Type B pancreatic cell (in vitro differentiated cells): ENCODE measurements around the gene CC2D2A. TPM values are rescaled to one million over a fixed set of nuclear protein-coding genes. Genes with fewer than 3 reads are reported as not detected.
"Not testable (repeated sequence)": the region's sequence is repeated elsewhere in the genome, so short reads cannot be mapped to it uniquely, and the experiment has no call there.

Experiments
- DNase-seq: peaks from one replicate; pipeline ENCODE4 v3.0.0; 2021; ENCODE audit warnings: mixed read lengths; ENCODE audit not compliant: unreplicated experiment; ENCODE audit errors: extremely low spot score
- H3K27ac Mint-ChIP-seq: 2 replicates; pipeline ENCODE4 v1.8.0; 2021; ENCODE audit warnings: mild to moderate bottlenecking, mixed read lengths
- H3K27me3 Mint-ChIP-seq: 2 replicates; pipeline ENCODE4 v1.8.0; 2021; ENCODE audit warnings: mixed read lengths
- H3K36me3 Mint-ChIP-seq: 2 replicates; pipeline ENCODE4 v1.8.0; 2021; ENCODE audit warnings: mixed read lengths
- H3K4me1 Mint-ChIP-seq: one replicate; pipeline ENCODE4 v1.8.0; 2021; ENCODE audit warnings: mixed read lengths; ENCODE audit not compliant: unreplicated experiment
- H3K4me3 Mint-ChIP-seq: 2 replicates; pipeline ENCODE4 v1.8.0; 2021; ENCODE audit warnings: mild to moderate bottlenecking, mixed read lengths
- H3K9me3 Mint-ChIP-seq: 2 replicates; pipeline ENCODE4 v1.8.0; 2021; ENCODE audit warnings: mixed read lengths
- CTCF ChIP-seq: fragments of 200-600 bp; sonication (generic); conservative IDR thresholded peaks from 2 replicates; pipeline ENCODE4 v1.5.0; 2021; ENCODE audit warnings: antibody characterized with exemption, mild to moderate bottlenecking
- total RNA-seq: library from RNA; stranded (reverse); gene quantifications from 2 replicates; pipeline ENCODE4 v1.2.1, GENCODE V29; 2021; ENCODE audit warnings: low replicate concordance

The CC2D2A gene
- total RNA-seq, 1 donor from 2014 or later: 27.8 TPM

- H3K27me3 Mint-ChIP-seq: no peaks in the 10 kb centered on the region
- H3K9me3 Mint-ChIP-seq: peaks cover 16% of the 10 kb centered on the region
- TF ChIP-seq CTCF: no peak
- H3K4me1 Mint-ChIP-seq: no peaks in the 10 kb centered on the region
- no peak overlapping the region for H3K4me3 Mint-ChIP-seq
- peaks cover 35% of the 10 kb centered on the region for H3K36me3 Mint-ChIP-seq
- DNase-seq: no peak
- H3K27ac Mint-ChIP-seq: no peak overlapping the region
These were observed 46.8 kb downstream of the CC2D2A start for GRCh38 chr4:15516494-15516893.

- not testable (repeated sequence) for H3K4me1 Mint-ChIP-seq, H3K27me3 Mint-ChIP-seq, H3K27ac Mint-ChIP-seq, DNase-seq, H3K4me3 Mint-ChIP-seq
- H3K36me3 Mint-ChIP-seq: peaks cover 26% of the 10 kb centered on the region
- H3K9me3 Mint-ChIP-seq: peaks cover 16% of the 10 kb centered on the region
These were observed 48.0 kb downstream of the CC2D2A start for GRCh38 chr4:15517681-15518080.

- DNase-seq: no peak
- Mint-ChIP-seq H3K9me3 (peaks cover 16% of the 10 kb centered on the region), H3K36me3 (peaks cover 41% of the 10 kb centered on the region), H3K27me3 (no peaks in the 10 kb centered on the region), H3K4me3 (no peak overlapping the region), H3K4me1 (no peaks in the 10 kb centered on the region), H3K27ac (no peak overlapping the region)
- no peak for TF ChIP-seq CTCF
These were observed 51.9 kb downstream of the CC2D2A start for GRCh38 chr4:15521442-15522039.

- H3K27me3 Mint-ChIP-seq: no peaks in the 10 kb centered on the region
- H3K36me3 Mint-ChIP-seq: peaks cover 35% of the 10 kb centered on the region
- H3K4me3 Mint-ChIP-seq: no peak overlapping the region
- DNase-seq: no peak
- no peak for TF ChIP-seq CTCF
- H3K4me1 Mint-ChIP-seq: no peaks in the 10 kb centered on the region
- no peaks in the 10 kb centered on the region for H3K9me3 Mint-ChIP-seq
- H3K27ac Mint-ChIP-seq: peak overlapping the region; percentile 88
These were observed 55.4 kb downstream of the CC2D2A start for GRCh38 chr4:15525080-15525479.

GRCh38 chr4:15526924-15527592 is 57.4 kb downstream of the CC2D2A start:
- no peaks in the 10 kb centered on the region for H3K4me1 Mint-ChIP-seq
- TF ChIP-seq CTCF: no peak
- DNase-seq: no peak
- H3K4me3 Mint-ChIP-seq: no peak overlapping the region
- H3K27ac Mint-ChIP-seq: no peak overlapping the region
- no peaks in the 10 kb centered on the region for H3K9me3 Mint-ChIP-seq
- peaks cover 42% of the 10 kb centered on the region for H3K36me3 Mint-ChIP-seq
- H3K27me3 Mint-ChIP-seq: no peaks in the 10 kb centered on the region

GRCh38 chr4:15531792-15532191 is 62.1 kb downstream of the CC2D2A start:
- H3K27me3 Mint-ChIP-seq: no peaks in the 10 kb centered on the region
- H3K4me3 Mint-ChIP-seq: no peak overlapping the region
- H3K36me3 Mint-ChIP-seq: peaks cover 28% of the 10 kb centered on the region
- no peak for TF ChIP-seq CTCF
- no peak overlapping the region for H3K27ac Mint-ChIP-seq
- no peak for DNase-seq
- no peaks in the 10 kb centered on the region for H3K9me3 Mint-ChIP-seq
- no peaks in the 10 kb centered on the region for H3K4me1 Mint-ChIP-seq
